ENCODE data around the gene ANKRD30B.
A peak's percentile ranks its signal among the peaks of the same experiment; 100 is the strongest.
"Not testable (repeated sequence)": the region's sequence is repeated elsewhere in the genome, so short reads cannot be mapped to it uniquely, and the experiment has no call there.

DNA sequence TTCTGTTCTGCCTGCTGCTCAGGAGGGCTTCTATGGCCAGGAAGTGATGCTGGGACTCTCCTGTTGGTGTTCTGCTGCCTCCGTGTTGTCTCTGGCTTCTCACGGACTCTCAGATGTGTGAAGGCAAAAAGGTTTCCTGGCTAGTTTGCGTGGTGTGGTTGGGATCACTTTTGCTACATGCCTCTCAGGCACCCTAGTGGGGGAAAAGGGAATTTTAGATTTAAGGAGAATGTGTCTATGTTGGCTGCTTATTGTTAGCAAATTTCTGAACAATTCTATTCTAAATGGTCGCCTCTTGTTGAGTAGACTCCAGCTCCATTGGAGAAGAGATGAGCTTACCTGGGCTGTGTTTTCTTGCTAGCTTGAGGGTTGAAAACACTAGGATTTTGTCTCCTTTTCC, 120.9 kb downstream of the ANKRD30B start:
- TF ChIP-seq REST (IDR thresholded peaks at IDR 0.05; ENCODE audit: low read depth, low read length); FOXJ3 (CRISPR knock-in tag; IDR thresholded peaks at IDR 0.05); SIN3A (IDR thresholded peaks at IDR 0.05; ENCODE audit: borderline replicate concordance, low read depth, low read length): not testable (repeated sequence)
- TF ChIP-seq, protein P1, sequence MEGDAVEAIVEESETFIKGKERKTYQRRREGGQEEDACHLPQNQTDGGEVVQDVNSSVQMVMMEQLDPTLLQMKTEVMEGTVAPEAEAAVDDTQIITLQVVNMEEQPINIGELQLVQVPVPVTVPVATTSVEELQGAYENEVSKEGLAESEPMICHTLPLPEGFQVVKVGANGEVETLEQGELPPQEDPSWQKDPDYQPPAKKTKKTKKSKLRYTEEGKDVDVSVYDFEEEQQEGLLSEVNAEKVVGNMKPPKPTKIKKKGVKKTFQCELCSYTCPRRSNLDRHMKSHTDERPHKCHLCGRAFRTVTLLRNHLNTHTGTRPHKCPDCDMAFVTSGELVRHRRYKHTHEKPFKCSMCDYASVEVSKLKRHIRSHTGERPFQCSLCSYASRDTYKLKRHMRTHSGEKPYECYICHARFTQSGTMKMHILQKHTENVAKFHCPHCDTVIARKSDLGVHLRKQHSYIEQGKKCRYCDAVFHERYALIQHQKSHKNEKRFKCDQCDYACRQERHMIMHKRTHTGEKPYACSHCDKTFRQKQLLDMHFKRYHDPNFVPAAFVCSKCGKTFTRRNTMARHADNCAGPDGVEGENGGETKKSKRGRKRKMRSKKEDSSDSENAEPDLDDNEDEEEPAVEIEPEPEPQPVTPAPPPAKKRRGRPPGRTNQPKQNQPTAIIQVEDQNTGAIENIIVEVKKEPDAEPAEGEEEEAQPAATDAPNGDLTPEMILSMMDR (IDR thresholded peaks at IDR 0.05): peak; percentile 19; the same call in 1 of the 2 replicates
- TF ChIP-seq, protein P2, sequence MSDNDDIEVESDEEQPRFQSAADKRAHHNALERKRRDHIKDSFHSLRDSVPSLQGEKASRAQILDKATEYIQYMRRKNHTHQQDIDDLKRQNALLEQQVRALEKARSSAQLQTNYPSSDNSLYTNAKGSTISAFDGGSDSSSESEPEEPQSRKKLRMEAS (IDR thresholded peaks at IDR 0.05; ENCODE audit: low read depth): not testable (repeated sequence)
